Measurements from ENCODE around the gene SH2D3A. TPM values are rescaled to one million over a fixed set of nuclear protein-coding genes. Genes with fewer than 3 reads are reported as not detected.
"Not testable (repeated sequence)": the region's sequence is repeated elsewhere in the genome, so short reads cannot be mapped to it uniquely, and the experiment has no call there.

Gene SH2D3A
- total RNA-seq, 1 experiment from 2014 or later = 2.2 TPM

- TF ChIP-seq POLR2AphosphoS5 (IDR thresholded peaks at IDR 0.05; ENCODE audit: low read depth, low read length) (no peak), TCF7L2 (IDR thresholded peaks at IDR 0.05; ENCODE audit: low read depth, low read length) (no peak), CTCF (IDR thresholded peaks at IDR 0.05) (no peak), SIN3A (IDR thresholded peaks at IDR 0.05; ENCODE audit: borderline replicate concordance, insufficient read depth, low read depth, low read length) (no peak)
- TF ChIP-seq, protein P1, sequence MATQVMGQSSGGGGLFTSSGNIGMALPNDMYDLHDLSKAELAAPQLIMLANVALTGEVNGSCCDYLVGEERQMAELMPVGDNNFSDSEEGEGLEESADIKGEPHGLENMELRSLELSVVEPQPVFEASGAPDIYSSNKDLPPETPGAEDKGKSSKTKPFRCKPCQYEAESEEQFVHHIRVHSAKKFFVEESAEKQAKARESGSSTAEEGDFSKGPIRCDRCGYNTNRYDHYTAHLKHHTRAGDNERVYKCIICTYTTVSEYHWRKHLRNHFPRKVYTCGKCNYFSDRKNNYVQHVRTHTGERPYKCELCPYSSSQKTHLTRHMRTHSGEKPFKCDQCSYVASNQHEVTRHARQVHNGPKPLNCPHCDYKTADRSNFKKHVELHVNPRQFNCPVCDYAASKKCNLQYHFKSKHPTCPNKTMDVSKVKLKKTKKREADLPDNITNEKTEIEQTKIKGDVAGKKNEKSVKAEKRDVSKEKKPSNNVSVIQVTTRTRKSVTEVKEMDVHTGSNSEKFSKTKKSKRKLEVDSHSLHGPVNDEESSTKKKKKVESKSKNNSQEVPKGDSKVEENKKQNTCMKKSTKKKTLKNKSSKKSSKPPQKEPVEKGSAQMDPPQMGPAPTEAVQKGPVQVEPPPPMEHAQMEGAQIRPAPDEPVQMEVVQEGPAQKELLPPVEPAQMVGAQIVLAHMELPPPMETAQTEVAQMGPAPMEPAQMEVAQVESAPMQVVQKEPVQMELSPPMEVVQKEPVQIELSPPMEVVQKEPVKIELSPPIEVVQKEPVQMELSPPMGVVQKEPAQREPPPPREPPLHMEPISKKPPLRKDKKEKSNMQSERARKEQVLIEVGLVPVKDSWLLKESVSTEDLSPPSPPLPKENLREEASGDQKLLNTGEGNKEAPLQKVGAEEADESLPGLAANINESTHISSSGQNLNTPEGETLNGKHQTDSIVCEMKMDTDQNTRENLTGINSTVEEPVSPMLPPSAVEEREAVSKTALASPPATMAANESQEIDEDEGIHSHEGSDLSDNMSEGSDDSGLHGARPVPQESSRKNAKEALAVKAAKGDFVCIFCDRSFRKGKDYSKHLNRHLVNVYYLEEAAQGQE (IDR thresholded peaks at IDR 0.05; ENCODE audit: insufficient read depth in 1 of 2, low read depth in 2 of 2, low read length in 1 of 2) = no peak
- no peak for ATAC-seq
- Histone ChIP-seq H3K4me1 (ENCODE audit: control insufficient read depth, insufficient read depth, low read length) (no peaks in the 10 kb centered on the region), H3K27ac (ENCODE audit: low read length) (no peak overlapping the region), H3K4me3 (ENCODE audit: low read depth in 2 of 2, low read length in 2 of 2) (no peak overlapping the region), H3K27me3 (ENCODE audit: control insufficient read depth, insufficient read depth, low read length) (no peaks in the 10 kb centered on the region), H3K36me3 (ENCODE audit: control insufficient read depth, insufficient read depth, low read length) (no peaks in the 10 kb centered on the region), H3K9me3 (ENCODE audit: control insufficient read depth, insufficient read depth, low read depth, low read length) (no peaks in the 10 kb centered on the region)
- intact Hi-C loops (cut with micrococcal nuclease; ENCODE audit: unreplicated experiment) = no loop called here
- no TSS peak for BruUV-seq (replicated peaks)
- CTCF ChIA-PET = no interaction called here
- POLR2A ChIA-PET = no interaction called here
- in situ Hi-C loops (cut with HindIII; ENCODE audit: low pct_unique_long_range_greater_than_20kb, low sequenced_read_pairs) = no loop called here
- no peak for DNase-seq (ENCODE audit: low read depth, low spot score)
These were observed 5.7 kb upstream of the SH2D3A start for GRCh38 chr19:6772866-6773322.

- no peaks in the 10 kb centered on the region for H3K4me1 ChIP-seq (ENCODE audit: control insufficient read depth, insufficient read depth, low read length)
- ChIA-PET POLR2A (no interaction called here), CTCF (no interaction called here)
- TF ChIP-seq, protein P1 (IDR thresholded peaks at IDR 0.05; ENCODE audit: insufficient read depth in 1 of 2, low read depth in 2 of 2, low read length in 1 of 2) = no peak
- TF ChIP-seq POLR2AphosphoS5 (IDR thresholded peaks at IDR 0.05; ENCODE audit: low read depth, low read length) = no peak
- TF ChIP-seq TCF7L2 (IDR thresholded peaks at IDR 0.05; ENCODE audit: low read depth, low read length) = no peak
- TF ChIP-seq CTCF (IDR thresholded peaks at IDR 0.05) = no peak
- TF ChIP-seq SIN3A (IDR thresholded peaks at IDR 0.05; ENCODE audit: borderline replicate concordance, insufficient read depth, low read depth, low read length) = no peak
- intact Hi-C loops (cut with micrococcal nuclease; ENCODE audit: unreplicated experiment) = no loop called here
- H3K36me3 ChIP-seq (ENCODE audit: control insufficient read depth, insufficient read depth, low read length) = no peaks in the 10 kb centered on the region
- no peak within 1 kb of the TSS for H3K27ac ChIP-seq (ENCODE audit: low read length)
- H3K27me3 ChIP-seq (ENCODE audit: control insufficient read depth, insufficient read depth, low read length) = no peaks in the 10 kb centered on the region
- no TSS peak for BruUV-seq (replicated peaks)
- ATAC-seq (no peak), DNase-seq (ENCODE audit: low read depth, low spot score) (no peak)
- no peaks in the 10 kb centered on the region for H3K9me3 ChIP-seq (ENCODE audit: control insufficient read depth, insufficient read depth, low read depth, low read length)
- no peak within 1 kb of the TSS for H3K4me3 ChIP-seq (ENCODE audit: low read depth in 2 of 2, low read length in 2 of 2)
- in situ Hi-C loops (cut with HindIII; ENCODE audit: low pct_unique_long_range_greater_than_20kb, low sequenced_read_pairs) = no loop called here
These were observed 5.0 kb upstream of the SH2D3A start, which contains the start of gene VAV1 for GRCh38 chr19:6772028-6772865. TSS of gene VAV1 (plus strand) at chr19:6772708. CDS start at chr19:6772808, 100 bp downstream.

- H3K9me3 ChIP-seq (ENCODE audit: control insufficient read depth, insufficient read depth, low read depth, low read length); H3K27me3 ChIP-seq (ENCODE audit: control insufficient read depth, insufficient read depth, low read length); H3K4me1 ChIP-seq (ENCODE audit: control insufficient read depth, insufficient read depth, low read length); BruUV-seq (replicated peaks); CTCF ChIA-PET; intact Hi-C loops (cut with micrococcal nuclease; ENCODE audit: unreplicated experiment); in situ Hi-C loops (cut with HindIII; ENCODE audit: low pct_unique_long_range_greater_than_20kb, low sequenced_read_pairs); H3K36me3 ChIP-seq (ENCODE audit: control insufficient read depth, insufficient read depth, low read length); DNase-seq (ENCODE audit: low read depth, low spot score); POLR2A ChIA-PET; ATAC-seq; H3K27ac ChIP-seq (ENCODE audit: low read length); H3K4me3 ChIP-seq (ENCODE audit: low read depth in 2 of 2, low read length in 2 of 2): not testable (repeated sequence)
These were observed 4.4 kb upstream of the SH2D3A start for GRCh38 chr19:6771648-6772027.
